ENCODE measurements around the gene CALHM2.

- TF ChIP-seq CTCF (IDR thresholded peaks at IDR 0.05) (no peak), POLR2AphosphoS5 (IDR thresholded peaks at IDR 0.05) (no peak), POLR2A (IDR thresholded peaks at IDR 0.05) (no peak)
Observed at GRCh38 chr10:103497161-103497915, 45.2 kb upstream of the CALHM2 start.

Data from breast epithelium (tissue), 3 donors.